ENCODE results near the gene TOMM70. TPM values are rescaled to one million over a fixed set of nuclear protein-coding genes. Genes with fewer than 3 reads are reported as not detected.

The TOMM70 gene
- total RNA-seq, 1 donor from 2014 or later, result 31.3 TPM

GRCh38 chr3:100361897-100362296 lies 39.0 kb downstream of the TOMM70 start:
- ATAC-seq (no peak), DNase-seq (no peak)
- peaks cover 4% of the 10 kb centered on the region for H3K9me3 ChIP-seq
- H3K4me3 ChIP-seq, result no peak overlapping the region
- H3K4me1 ChIP-seq, result no peaks in the 10 kb centered on the region
- TF ChIP-seq CTCF (IDR thresholded peaks at IDR 0.05), result no peak
- peaks cover 75% of the 10 kb centered on the region for H3K36me3 ChIP-seq
- no peaks in the 10 kb centered on the region for H3K27me3 ChIP-seq (ENCODE audit: low read depth)
- no peak overlapping the region for H3K27ac ChIP-seq
- intact Hi-C loops (cut with DNase I), result no loop called here

- Histone ChIP-seq H3K4me1 (no peaks in the 10 kb centered on the region), H3K9me3 (peaks cover 4% of the 10 kb centered on the region), H3K36me3 (peaks cover 72% of the 10 kb centered on the region), H3K4me3 (no peak overlapping the region), H3K27ac (no peak overlapping the region), H3K27me3 (ENCODE audit: low read depth) (no peaks in the 10 kb centered on the region)
- DNase-seq (no peak), ATAC-seq (no peak)
- intact Hi-C loops (cut with DNase I), result no loop called here
- TF ChIP-seq CTCF (IDR thresholded peaks at IDR 0.05), result no peak
Measured at GRCh38 chr3:100360757-100361496, 40.0 kb downstream of the TOMM70 start.

- H3K36me3 ChIP-seq, result peaks cover 72% of the 10 kb centered on the region
- no peak for TF ChIP-seq CTCF (IDR thresholded peaks at IDR 0.05)
- DNase-seq (no peak), ATAC-seq (no peak)
- no peak overlapping the region for H3K4me3 ChIP-seq
- no peak overlapping the region for H3K27ac ChIP-seq
- intact Hi-C loops (cut with DNase I), result no loop called here
- no peaks in the 10 kb centered on the region for H3K27me3 ChIP-seq (ENCODE audit: low read depth)
- no peaks in the 10 kb centered on the region for H3K4me1 ChIP-seq
- peaks cover 4% of the 10 kb centered on the region for H3K9me3 ChIP-seq
Measured at GRCh38 chr3:100359035-100359434, 41.9 kb downstream of the TOMM70 start.

- DNase-seq, result no peak
- ATAC-seq, result no peak
- Histone ChIP-seq H3K4me1 (no peaks in the 10 kb centered on the region), H3K27me3 (ENCODE audit: low read depth) (no peaks in the 10 kb centered on the region), H3K9me3 (peaks cover 4% of the 10 kb centered on the region), H3K27ac (no peak overlapping the region), H3K36me3 (peaks cover 75% of the 10 kb centered on the region), H3K4me3 (no peak overlapping the region)
- intact Hi-C loops (cut with DNase I), result no loop called here
- TF ChIP-seq CTCF (IDR thresholded peaks at IDR 0.05), result no peak
Measured at GRCh38 chr3:100358413-100358812, 42.5 kb downstream of the TOMM70 start.

GRCh38 chr3:100354850-100355249 lies 46.0 kb downstream of the TOMM70 start:
- Histone ChIP-seq H3K4me1 (no peaks in the 10 kb centered on the region), H3K27ac (no peak overlapping the region), H3K36me3 (peaks cover 82% of the 10 kb centered on the region), H3K9me3 (no peaks in the 10 kb centered on the region), H3K27me3 (ENCODE audit: low read depth) (no peaks in the 10 kb centered on the region), H3K4me3 (no peak overlapping the region)
- DNase-seq (no peak), ATAC-seq (no peak)
- intact Hi-C loops (cut with DNase I), result no loop called here
- TF ChIP-seq CTCF (IDR thresholded peaks at IDR 0.05), result no peak
